Mesenchymal stem cell (in vitro differentiated cells and primary cell): ENCODE results near the gene CHST11.

Experiments
- DNase-seq: peaks from one replicate; pipeline ENCODE4 v3.0.0-alpha.2; 2013
- H2AFZ ChIP-seq: one replicate; pipeline ENCODE4 v1.6.1; 2013; ENCODE audit warnings: low read depth, mild to moderate bottlenecking, control low read depth, inconsistent platforms, low read length, moderate library complexity
- H2AK5ac ChIP-seq: 2 replicates; pipeline ENCODE4 v1.6.1; 2013; ENCODE audit warnings: low read length, moderate library complexity, mild to moderate bottlenecking, inconsistent platforms; ENCODE audit not compliant: severe bottlenecking
- H2BK120ac ChIP-seq: one replicate; pipeline ENCODE4 v1.6.1; 2013; ENCODE audit warnings: low read depth, mild to moderate bottlenecking, inconsistent platforms, low read length, moderate library complexity
- H2BK12ac ChIP-seq, 2 experiments: one replicate each; pipeline ENCODE4 v1.6.1; 2013; ENCODE audit warnings: inconsistent platforms in 2 of 2, low read length in 2 of 2, mild to moderate bottlenecking in 2 of 2, moderate library complexity in 2 of 2, control low read depth in 1 of 2
- H2BK15ac ChIP-seq: one replicate; pipeline ENCODE4 v1.6.1; 2013; ENCODE audit warnings: mild to moderate bottlenecking, low read depth, inconsistent platforms; ENCODE audit not compliant: poor library complexity, severe bottlenecking
- H2BK5ac ChIP-seq: 2 replicates; pipeline ENCODE4 v1.6.1; 2013; ENCODE audit warnings: low read depth, mild to moderate bottlenecking, low read length, control low read depth, inconsistent platforms; ENCODE audit not compliant: poor library complexity, severe bottlenecking
- H3K14ac ChIP-seq, 2 experiments: one replicate each; pipeline ENCODE4 v1.6.1; 2013; ENCODE audit warnings: inconsistent platforms in 2 of 2, low read length in 2 of 2, control low read depth in 1 of 2, mild to moderate bottlenecking in 1 of 2, moderate library complexity in 1 of 2
- H3K18ac ChIP-seq, 2 experiments: one replicate each; pipeline ENCODE4 v1.6.1; 2013; ENCODE audit warnings: inconsistent platforms in 2 of 2, low read length in 2 of 2, control low read depth in 1 of 2, low read depth in 1 of 2, mild to moderate bottlenecking in 1 of 2
- H3K23ac ChIP-seq, 2 experiments: one replicate each; pipeline ENCODE4 v1.6.1; 2013; ENCODE audit warnings: inconsistent platforms in 2 of 2, low read length in 2 of 2, mild to moderate bottlenecking in 2 of 2, moderate library complexity in 2 of 2, control low read depth in 1 of 2
- H3K27ac ChIP-seq: 2 replicates; pipeline ENCODE4 v1.5.1; 2013; ENCODE audit warnings: mild to moderate bottlenecking, moderate library complexity, low read length, control low read depth, inconsistent platforms; ENCODE audit not compliant: poor library complexity, severe bottlenecking
- H3K27me3 ChIP-seq, 2 experiments: 2 replicates each; pipeline versions ENCODE4 v1.6.1 to v1.7.0; 2013; ENCODE audit warnings: low read length in 2 of 2, mild to moderate bottlenecking in 2 of 2, moderate library complexity in 2 of 2, control low read depth in 1 of 2, inconsistent platforms in 1 of 2; ENCODE audit not compliant: control insufficient read depth in 1 of 2, insufficient read depth in 1 of 2
- H3K36me3 ChIP-seq, 2 experiments: 2 replicates each; pipeline versions ENCODE4 v1.6.1 to v1.7.0; 2013; ENCODE audit warnings: low read length in 2 of 2, control low read depth in 1 of 2, inconsistent platforms in 1 of 2, low read depth in 1 of 2, mild to moderate bottlenecking in 1 of 2; ENCODE audit not compliant: insufficient read depth in 2 of 2, control insufficient read depth in 1 of 2
- H3K4ac ChIP-seq, 2 experiments: one replicate each; pipeline ENCODE4 v1.6.1; 2013; ENCODE audit warnings: inconsistent platforms in 2 of 2, low read length in 2 of 2, mild to moderate bottlenecking in 2 of 2, moderate library complexity in 2 of 2, control low read depth in 1 of 2, low read depth in 1 of 2
- H3K4me1 ChIP-seq: 2 replicates; pipeline ENCODE4 v1.6.1; 2013; ENCODE audit warnings: low read depth, low read length, control low read depth; ENCODE audit not compliant: control insufficient read depth, insufficient read depth
- H3K4me2 ChIP-seq: 2 replicates; pipeline ENCODE4 v1.6.1; 2013; ENCODE audit warnings: low read length, mild to moderate bottlenecking, inconsistent platforms; ENCODE audit not compliant: poor library complexity, severe bottlenecking
- H3K4me3 ChIP-seq, 2 experiments: 2 replicates each; pipeline versions ENCODE4 v1.5.1 to v1.7.0; 2013; ENCODE audit warnings: low read length in 2 of 2, mild to moderate bottlenecking in 2 of 2, control low read depth in 1 of 2, low read depth in 1 of 2; ENCODE audit not compliant: insufficient read depth in 1 of 2
- H3K79me1 ChIP-seq: replicated peaks from 2 replicates; pipeline ENCODE4 v1.6.1; 2013; ENCODE audit warnings: mild to moderate bottlenecking, control low read depth, low read length, inconsistent platforms; ENCODE audit not compliant: poor library complexity, severe bottlenecking
- H3K9ac ChIP-seq: 2 replicates; pipeline ENCODE4 v1.7.0; 2013; ENCODE audit warnings: mild to moderate bottlenecking, low read length, moderate library complexity
- H3K9me3 ChIP-seq: 2 replicates; pipeline ENCODE4 v1.7.0; 2013; ENCODE audit warnings: mild to moderate bottlenecking, low read length; ENCODE audit not compliant: control insufficient read depth
- H4K8ac ChIP-seq: one replicate; pipeline ENCODE4 v1.6.1; 2013; ENCODE audit warnings: inconsistent platforms, mild to moderate bottlenecking, low read length, moderate library complexity
- H4K91ac ChIP-seq: one replicate; pipeline ENCODE4 v1.6.1; 2013; ENCODE audit warnings: mild to moderate bottlenecking, low read length, inconsistent platforms
- WGBS: methylation state at CpG from one replicate; pipeline ENCODE4 v1.1.7; 2013; ENCODE audit warnings: mixed read lengths; 5-methylcytosine and 5-hydroxymethylcytosine counted together

Gene CHST11

GRCh38 chr12:104477510-104478390 lies 21.0 kb downstream of the CHST11 start:
- H2BK15ac ChIP-seq: no peak overlapping the region
- H4K91ac ChIP-seq: peak overlapping the region; percentile 7
- H2BK12ac ChIP-seq: peak overlapping the region in 1 of 2 experiments; percentile 47
- no peak overlapping the region for H2AFZ ChIP-seq
- no peak overlapping the region for H3K4me3 ChIP-seq
- peaks cover 7% of the 10 kb centered on the region for H3K4me1 ChIP-seq
- no peaks in the 10 kb centered on the region for H3K36me3 ChIP-seq
- H4K8ac ChIP-seq: peak overlapping the region; percentile 13
- peak overlapping the region; percentile 79 for H2BK120ac ChIP-seq
- 96% methylated on average over 4 of the region's 6 CpGs for WGBS
- H3K18ac ChIP-seq: peak overlapping the region; percentile 14 to 80
- H3K27me3 ChIP-seq: no peaks in the 10 kb centered on the region
- no peak overlapping the region for H3K27ac ChIP-seq
- no peak overlapping the region for H2BK5ac ChIP-seq
- no peak overlapping the region for H3K23ac ChIP-seq
- H3K9me3 ChIP-seq: peaks cover 3% of the 10 kb centered on the region
- no peaks in the 10 kb centered on the region for H3K79me1 ChIP-seq
- H2AK5ac ChIP-seq: no peak overlapping the region
- H3K9ac ChIP-seq: no peak overlapping the region
- H3K14ac ChIP-seq: no peak overlapping the region
- peak; percentile 40 for DNase-seq
- H3K4ac ChIP-seq: peak overlapping the region in 1 of 2 experiments; percentile 2
- no peak overlapping the region for H3K4me2 ChIP-seq

- Histone ChIP-seq H3K27me3 (no peaks in the 10 kb centered on the region), H3K4me2 (no peak overlapping the region), H2AFZ (no peak overlapping the region), H3K9ac (no peak overlapping the region), H4K91ac (no peak overlapping the region), H3K4me3 (no peak overlapping the region), H3K23ac (peak overlapping the region in 1 of 2 experiments; percentile 78), H3K18ac (peak overlapping the region; percentile 79 to 80), H3K14ac (no peak overlapping the region), H2BK15ac (peak overlapping the region; percentile 70), H2BK120ac (peak overlapping the region; percentile 27), H2BK5ac (no peak overlapping the region), H2AK5ac (no peak overlapping the region), H3K79me1 (no peaks in the 10 kb centered on the region), H3K36me3 (no peaks in the 10 kb centered on the region), H3K27ac (no peak overlapping the region), H3K4me1 (peaks cover 5% of the 10 kb centered on the region), H2BK12ac (peak overlapping the region; percentile 47 to 50), H4K8ac (peak overlapping the region; percentile 13), H3K9me3 (peaks cover 3% of the 10 kb centered on the region), H3K4ac (peak overlapping the region in 1 of 2 experiments; percentile 45)
- WGBS: 64% methylated on average over 7 of the region's 8 CpGs
- DNase-seq: peak; percentile 46
These were observed 21.8 kb downstream of the CHST11 start for GRCh38 chr12:104478396-104479122.

GRCh38 chr12:104479123-104479662 lies 22.4 kb downstream of the CHST11 start:
- Histone ChIP-seq H2AFZ (no peak overlapping the region), H3K23ac (no peak overlapping the region), H2AK5ac (no peak overlapping the region), H3K4me2 (no peak overlapping the region), H3K4ac (no peak overlapping the region), H3K4me3 (no peak overlapping the region), H2BK5ac (no peak overlapping the region), H3K9me3 (peaks cover 3% of the 10 kb centered on the region), H2BK15ac (peak overlapping the region; percentile 19), H3K36me3 (no peaks in the 10 kb centered on the region), H2BK12ac (peak overlapping the region; percentile 60 to 67), H2BK120ac (peak overlapping the region; percentile 9), H3K27me3 (no peaks in the 10 kb centered on the region), H4K8ac (peak overlapping the region; percentile 36), H3K27ac (no peak overlapping the region), H4K91ac (peak overlapping the region; percentile 78), H3K18ac (peak overlapping the region in 1 of 2 experiments; percentile 12), H3K14ac (no peak overlapping the region), H3K4me1 (peaks cover 5% of the 10 kb centered on the region), H3K9ac (no peak overlapping the region), H3K79me1 (no peaks in the 10 kb centered on the region)
- 93% methylated on average over 3 of the region's 3 CpGs for WGBS
- DNase-seq: no peak

GRCh38 chr12:104480012-104480411 lies 23.3 kb downstream of the CHST11 start:
- Histone ChIP-seq H2AFZ (no peak overlapping the region), H3K9me3 (peaks cover 3% of the 10 kb centered on the region), H3K4ac (no peak overlapping the region), H3K9ac (no peak overlapping the region), H4K91ac (no peak overlapping the region), H3K4me1 (peaks cover 5% of the 10 kb centered on the region), H3K18ac (no peak overlapping the region), H3K4me3 (no peak overlapping the region), H2BK120ac (no peak overlapping the region), H3K23ac (no peak overlapping the region), H4K8ac (no peak overlapping the region), H2AK5ac (no peak overlapping the region), H2BK5ac (no peak overlapping the region), H2BK15ac (no peak overlapping the region), H3K27me3 (no peaks in the 10 kb centered on the region), H3K4me2 (no peak overlapping the region), H3K14ac (no peak overlapping the region), H3K36me3 (no peaks in the 10 kb centered on the region), H3K27ac (no peak overlapping the region), H2BK12ac (no peak overlapping the region), H3K79me1 (no peaks in the 10 kb centered on the region)
- no peak for DNase-seq
- WGBS: 100% methylated on average over 1 of the region's 3 CpGs
